SU-DHL-6 (cell line): ENCODE data around the gene SLC19A1.

ENCODE experiments used
- H2AFZ ChIP-seq: fragments of 200-600 bp; sonication (generic); 2 replicates; pipeline ENCODE4 v1.6.1; 2014; ENCODE audit warnings: low read depth, mild to moderate bottlenecking, moderate library complexity, mixed read lengths, antibody characterized with exemption, low read length; ENCODE audit not compliant: severe bottlenecking
- H3F3A ChIP-seq: fragments of 200-600 bp; shearing (Covaris generic); 2 replicates; pipeline ENCODE4 v1.6.0; 2016; ENCODE audit warnings: antibody characterized with exemption, mild to moderate bottlenecking; ENCODE audit not compliant: insufficient read depth
- H3K27ac ChIP-seq: fragments of 200-600 bp; sonication (generic); 2 replicates; pipeline ENCODE4 v1.5.1; 2016; ENCODE audit warnings: low read depth, mild to moderate bottlenecking, low read length, moderate library complexity, mixed read lengths
- H3K27me3 ChIP-seq: fragments of 200-600 bp; sonication (generic), shearing (Covaris generic); 2 replicates; pipeline ENCODE4 v1.6.0; 2014; ENCODE audit warnings: mild to moderate bottlenecking, low read length
- H3K36me3 ChIP-seq: fragments of 200-600 bp; sonication (generic); 2 replicates; pipeline ENCODE4 v1.6.1; 2014; ENCODE audit warnings: mild to moderate bottlenecking, low read length, mixed read lengths
- H3K4me2 ChIP-seq: fragments of 300-600, 200-600 bp; shearing (Covaris generic), sonication (generic); 2 replicates; pipeline ENCODE4 v1.6.0; 2014; ENCODE audit warnings: low read length, low read depth, mild to moderate bottlenecking; ENCODE audit not compliant: poor library complexity, severe bottlenecking
- H3K4me3 ChIP-seq: fragments of 200-600 bp; sonication (generic); 2 replicates; pipeline ENCODE4 v1.5.1; 2014; ENCODE audit warnings: antibody characterized with exemption, low read length, mild to moderate bottlenecking, mixed read lengths; ENCODE audit not compliant: insufficient read depth, poor library complexity, severe bottlenecking
- H3K79me2 ChIP-seq: fragments of 200-600 bp; sonication (generic); 2 replicates; pipeline ENCODE4 v1.6.1; 2014; ENCODE audit warnings: mild to moderate bottlenecking, low read length, moderate library complexity; ENCODE audit not compliant: insufficient read depth
- H3K9ac ChIP-seq: fragments of 200-600 bp; sonication (generic); 2 replicates; pipeline ENCODE4 v1.7.0; 2014; ENCODE audit warnings: mild to moderate bottlenecking, low read length
- H3K9me2 ChIP-seq: fragments of 200-600 bp; sonication (generic); replicated peaks from 2 replicates; pipeline ENCODE4 v1.6.1; 2014; ENCODE audit warnings: low read length; ENCODE audit not compliant: insufficient read depth
- H3K9me3 ChIP-seq: fragments of 200-600 bp; sonication (generic); 2 replicates; pipeline ENCODE4 v1.6.1; 2014; ENCODE audit warnings: low read length, mixed read lengths; ENCODE audit not compliant: insufficient read depth
- H4K20me1 ChIP-seq: fragments of 200-600 bp; sonication (generic); 2 replicates; pipeline ENCODE4 v1.6.1; 2014; ENCODE audit warnings: low read depth, mild to moderate bottlenecking, antibody characterized with exemption, low read length, moderate library complexity, mixed read lengths
- EZH2phosphoT487 ChIP-seq: fragments of 200-600 bp; sonication (generic), shearing (Covaris generic); conservative IDR thresholded peaks from 2 replicates; pipeline ENCODE4 v1.6.1; 2018; ENCODE audit warnings: mild to moderate bottlenecking, antibody characterized with exemption, low read length, moderate library complexity, mixed read lengths
- TF ChIP-seq, protein P1 (sequence below): fragments of 200-600 bp; sonication (generic); IDR thresholded peaks from one replicate; pipeline ENCODE4 v1.5.1; 2017; ENCODE audit warnings: antibody characterized with exemption, mild to moderate bottlenecking, low read length, moderate library complexity; ENCODE audit not compliant: insufficient read depth, poor library complexity, severe bottlenecking

The SLC19A1 gene

DNA sequence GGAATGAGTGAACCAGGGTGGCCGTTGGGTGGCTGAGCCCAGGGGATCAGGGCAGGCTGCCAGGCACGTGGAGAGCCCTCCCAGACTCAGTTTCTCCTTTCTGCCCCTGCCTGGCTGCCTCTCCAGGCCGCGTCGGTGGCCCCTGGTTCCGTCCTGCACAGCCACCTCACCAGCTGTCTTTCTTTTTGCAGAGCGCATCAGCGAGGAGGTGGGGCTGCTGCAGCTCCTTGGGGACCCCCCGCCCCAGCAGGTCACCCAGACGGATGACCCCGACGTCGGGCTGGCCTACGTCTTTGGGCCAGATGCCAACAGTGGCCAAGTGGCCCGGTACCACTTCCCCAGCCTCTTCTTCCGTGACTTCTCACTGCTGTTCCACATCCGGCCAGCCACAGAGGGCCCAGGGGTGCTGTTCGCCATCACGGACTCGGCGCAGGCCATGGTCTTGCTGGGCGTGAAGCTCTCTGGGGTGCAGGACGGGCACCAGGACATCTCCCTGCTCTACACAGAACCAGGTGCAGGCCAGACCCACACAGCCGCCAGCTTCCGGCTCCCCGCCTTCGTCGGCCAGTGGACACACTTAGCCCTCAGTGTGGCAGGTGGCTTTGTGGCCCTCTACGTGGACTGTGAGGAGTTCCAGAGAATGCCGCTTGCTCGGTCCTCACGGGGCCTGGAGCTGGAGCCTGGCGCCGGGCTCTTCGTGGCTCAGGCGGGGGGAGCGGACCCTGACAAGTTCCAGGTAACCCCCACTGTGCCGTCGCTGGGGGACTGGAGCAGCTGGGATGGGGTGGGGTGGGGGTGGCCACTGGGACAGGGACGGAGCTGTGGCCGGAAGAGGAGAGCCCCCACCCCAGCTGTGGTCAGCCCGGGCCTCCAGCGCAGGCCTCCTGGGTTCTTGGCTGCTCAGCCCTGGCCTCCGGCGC lies 73.9 kb downstream of the SLC19A1 start:
- Histone ChIP-seq H3K27me3 (no peaks in the 10 kb centered on the region), H4K20me1 (no peaks in the 10 kb centered on the region)

DNA sequence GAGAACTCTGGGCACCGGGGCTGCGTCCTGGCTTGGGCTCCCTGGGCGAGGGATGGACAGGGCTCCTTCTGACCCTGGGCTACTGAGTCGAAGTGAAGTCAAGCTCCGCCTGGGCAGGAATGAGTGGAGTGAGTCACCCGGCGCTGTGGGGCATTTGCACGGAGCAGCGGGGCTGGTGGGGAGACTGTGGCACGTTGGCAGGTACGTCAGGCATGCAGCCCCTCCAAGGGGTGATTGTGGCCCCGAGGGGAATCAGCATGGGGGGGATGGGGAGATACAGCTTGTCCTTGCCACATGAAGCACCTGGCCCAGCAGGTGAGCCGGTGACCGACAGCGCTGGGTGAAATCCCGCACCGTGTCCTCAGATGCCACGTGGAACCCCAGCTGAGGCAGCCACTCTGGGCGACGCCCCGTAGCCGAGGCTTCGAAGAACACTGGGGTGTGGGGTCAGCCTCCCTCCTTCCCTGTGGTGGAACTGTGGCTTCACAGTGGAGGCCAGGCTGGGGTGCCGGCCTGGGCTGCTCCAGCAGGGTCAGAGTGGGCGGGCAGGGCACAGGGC lies 74.9 kb downstream of the SLC19A1 start:
- Histone ChIP-seq H3K9ac (no peak overlapping the region), H3K79me2 (no peaks in the 10 kb centered on the region), H4K20me1 (no peaks in the 10 kb centered on the region), H3K27me3 (no peaks in the 10 kb centered on the region), H3K9me3 (no peaks in the 10 kb centered on the region), H3K36me3 (no peaks in the 10 kb centered on the region), H3K4me2 (no peak overlapping the region), H3K9me2 (no peaks in the 10 kb centered on the region), H3K4me3 (no peak overlapping the region), H3K27ac (no peak overlapping the region), H3F3A (no peaks in the 10 kb centered on the region), H2AFZ (no peak overlapping the region)
- TF ChIP-seq EZH2phosphoT487, result no peak
- TF ChIP-seq, protein P1, sequence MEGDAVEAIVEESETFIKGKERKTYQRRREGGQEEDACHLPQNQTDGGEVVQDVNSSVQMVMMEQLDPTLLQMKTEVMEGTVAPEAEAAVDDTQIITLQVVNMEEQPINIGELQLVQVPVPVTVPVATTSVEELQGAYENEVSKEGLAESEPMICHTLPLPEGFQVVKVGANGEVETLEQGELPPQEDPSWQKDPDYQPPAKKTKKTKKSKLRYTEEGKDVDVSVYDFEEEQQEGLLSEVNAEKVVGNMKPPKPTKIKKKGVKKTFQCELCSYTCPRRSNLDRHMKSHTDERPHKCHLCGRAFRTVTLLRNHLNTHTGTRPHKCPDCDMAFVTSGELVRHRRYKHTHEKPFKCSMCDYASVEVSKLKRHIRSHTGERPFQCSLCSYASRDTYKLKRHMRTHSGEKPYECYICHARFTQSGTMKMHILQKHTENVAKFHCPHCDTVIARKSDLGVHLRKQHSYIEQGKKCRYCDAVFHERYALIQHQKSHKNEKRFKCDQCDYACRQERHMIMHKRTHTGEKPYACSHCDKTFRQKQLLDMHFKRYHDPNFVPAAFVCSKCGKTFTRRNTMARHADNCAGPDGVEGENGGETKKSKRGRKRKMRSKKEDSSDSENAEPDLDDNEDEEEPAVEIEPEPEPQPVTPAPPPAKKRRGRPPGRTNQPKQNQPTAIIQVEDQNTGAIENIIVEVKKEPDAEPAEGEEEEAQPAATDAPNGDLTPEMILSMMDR, result no peak

More for the DNA sequence above, 73.9 kb downstream of the SLC19A1 start:
- H3K4me3 ChIP-seq, result no peak overlapping the region
- no peaks in the 10 kb centered on the region for H3K36me3 ChIP-seq
- H3K9me2 ChIP-seq, result no peaks in the 10 kb centered on the region
- H3K9ac ChIP-seq, result no peak overlapping the region
- no peak overlapping the region for H3K27ac ChIP-seq
- H3K9me3 ChIP-seq, result no peaks in the 10 kb centered on the region
- H2AFZ ChIP-seq, result no peak overlapping the region
- H3K79me2 ChIP-seq, result no peaks in the 10 kb centered on the region
- no peaks in the 10 kb centered on the region for H3F3A ChIP-seq
- H3K4me2 ChIP-seq, result no peak overlapping the region
- no peak for TF ChIP-seq EZH2phosphoT487
- TF ChIP-seq, protein P1, result no peak

DNA sequence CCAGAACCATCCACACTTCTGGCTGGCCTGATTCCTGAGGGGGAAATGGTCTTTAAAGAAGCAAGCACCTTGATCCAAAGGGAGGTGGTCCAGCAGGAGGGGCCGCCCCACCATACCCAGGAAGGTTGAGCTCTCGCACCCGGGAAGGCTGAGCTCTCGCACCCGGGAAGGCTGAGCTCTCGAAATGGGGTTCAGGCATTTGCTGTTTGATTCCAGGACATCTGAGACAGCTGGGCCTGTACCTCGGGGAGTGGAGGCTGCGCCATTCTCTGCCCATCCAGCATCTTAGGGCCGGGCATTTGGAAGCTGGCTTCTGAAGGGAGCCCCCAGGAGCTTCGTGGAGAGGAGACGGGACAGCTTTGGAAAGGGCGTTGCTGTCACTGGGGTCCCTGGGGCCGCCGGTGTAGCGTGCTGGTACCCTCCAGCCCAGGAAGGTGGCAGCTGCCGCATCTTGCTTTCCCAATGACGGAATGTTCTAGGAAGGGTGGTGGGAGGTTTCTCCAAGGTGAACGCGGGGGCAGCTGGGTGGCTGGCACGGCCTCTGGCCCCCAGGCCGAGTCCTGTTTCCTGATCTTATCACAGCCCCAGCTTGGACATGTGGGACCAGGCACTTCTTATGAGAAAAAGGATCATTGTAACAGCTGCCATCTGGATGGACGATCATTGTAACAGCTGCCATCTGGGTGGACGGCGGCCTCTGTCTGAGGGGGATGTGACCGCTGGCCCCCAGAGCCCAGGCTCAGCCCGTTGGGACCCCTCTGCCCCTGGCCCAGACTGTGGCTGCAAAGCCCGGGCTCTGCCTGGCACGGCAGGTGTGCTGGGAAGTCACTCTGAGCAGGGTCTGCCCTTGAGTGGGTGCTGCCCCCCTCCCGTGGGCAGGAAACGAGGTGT lies 75.7 kb downstream of the SLC19A1 start:
- Histone ChIP-seq H3K9ac (no peak overlapping the region), H3F3A (no peaks in the 10 kb centered on the region), H2AFZ (no peak overlapping the region), H3K27me3 (no peaks in the 10 kb centered on the region), H3K4me2 (no peak overlapping the region), H4K20me1 (no peaks in the 10 kb centered on the region), H3K9me2 (no peaks in the 10 kb centered on the region), H3K4me3 (no peak overlapping the region), H3K27ac (no peak overlapping the region), H3K79me2 (no peaks in the 10 kb centered on the region), H3K9me3 (no peaks in the 10 kb centered on the region), H3K36me3 (no peaks in the 10 kb centered on the region)
- TF ChIP-seq, protein P1, result no peak
- TF ChIP-seq EZH2phosphoT487, result no peak
